NCI-H446 treated with DMSO at 0.1 percent for 48 hours (cell line): ENCODE results near the gene MDFIC.

Experiments
- DNase-seq: peaks from one replicate; lab custom pipeline; 2025; lab: John Stamatoyannopoulos, UW

Gene MDFIC

DNA sequence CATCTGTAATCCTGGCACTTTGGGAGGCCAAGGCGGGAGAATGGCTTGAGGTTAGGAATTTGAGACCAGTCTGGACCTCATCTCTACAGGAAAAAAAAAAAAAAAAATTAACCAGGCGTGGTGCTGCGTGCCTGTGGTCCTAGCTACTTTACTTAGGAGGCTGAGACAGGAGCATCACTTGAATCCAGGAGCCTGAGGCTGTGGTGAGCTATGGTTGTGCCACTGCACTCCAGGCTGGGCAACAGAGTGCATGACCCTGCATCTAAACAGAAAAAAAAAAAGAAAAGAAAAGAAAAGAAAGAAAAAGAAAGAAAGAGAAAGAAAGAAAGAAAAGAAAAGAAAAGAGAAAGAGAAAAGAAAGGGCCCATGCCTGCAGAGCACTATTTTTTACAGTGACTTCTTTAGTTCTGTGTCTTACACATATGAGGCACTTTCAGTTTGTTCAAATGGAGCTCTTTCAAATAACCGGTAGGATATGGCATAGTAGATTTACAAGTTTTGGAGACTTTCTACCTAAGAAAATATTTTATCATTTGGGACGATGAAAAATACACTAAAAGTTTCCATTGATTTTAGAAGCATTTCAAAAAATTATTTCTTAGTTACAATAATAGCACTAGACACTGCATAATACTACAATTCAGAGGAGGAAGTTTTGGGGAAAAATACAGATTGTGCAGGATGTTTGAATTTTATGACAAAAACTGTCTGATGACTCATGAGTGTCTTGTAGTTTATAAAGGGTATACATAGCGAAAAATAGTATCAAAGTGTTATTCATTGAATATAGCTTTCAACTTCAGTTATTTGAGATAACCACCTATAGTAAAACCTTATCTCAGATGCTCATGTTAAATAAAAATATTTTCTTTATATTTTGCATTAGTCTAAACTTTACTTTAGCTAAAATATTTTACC lies 75.9 kb downstream of the MDFIC start:
- DNase-seq: no peak

DNA sequence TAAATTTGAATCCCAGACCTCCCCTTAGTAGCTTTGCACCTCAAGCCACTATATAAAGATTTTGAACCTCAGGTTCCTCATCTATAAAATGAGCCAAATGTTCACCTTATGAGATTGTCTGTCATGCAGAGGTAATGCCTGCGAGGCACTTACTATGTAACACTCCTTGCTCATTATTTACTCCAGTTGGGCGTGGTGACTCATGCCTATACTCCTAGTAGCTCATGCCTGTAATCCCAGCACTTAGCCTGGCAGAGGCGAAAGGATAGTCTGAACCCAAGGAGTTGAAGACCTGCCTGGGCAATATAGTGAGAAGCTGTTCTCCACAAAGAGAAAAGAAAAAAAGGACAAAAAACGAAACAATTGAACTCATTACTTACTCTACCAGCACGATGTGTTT lies 82.2 kb downstream of the MDFIC start:
- DNase-seq: no peak

DNA sequence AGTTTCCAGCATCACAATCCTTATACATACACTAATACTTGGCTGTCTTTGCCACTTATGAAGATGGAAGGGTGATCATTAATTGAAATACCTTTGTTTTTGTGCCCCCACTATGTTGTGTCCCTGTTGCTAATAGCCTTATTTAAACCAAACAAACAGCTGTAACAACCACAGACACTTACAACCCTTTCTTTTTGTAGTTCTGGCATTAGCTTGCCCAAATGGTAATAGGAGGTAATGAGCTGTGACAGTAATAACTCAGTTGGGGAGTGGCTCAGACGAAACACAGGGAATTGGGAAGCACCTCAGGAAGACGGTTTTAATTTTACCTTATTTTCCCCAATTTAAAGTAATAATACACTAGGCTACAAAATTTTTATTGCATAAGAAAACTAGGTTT lies 83.4 kb downstream of the MDFIC start:
- peak; percentile 42 for DNase-seq

DNA sequence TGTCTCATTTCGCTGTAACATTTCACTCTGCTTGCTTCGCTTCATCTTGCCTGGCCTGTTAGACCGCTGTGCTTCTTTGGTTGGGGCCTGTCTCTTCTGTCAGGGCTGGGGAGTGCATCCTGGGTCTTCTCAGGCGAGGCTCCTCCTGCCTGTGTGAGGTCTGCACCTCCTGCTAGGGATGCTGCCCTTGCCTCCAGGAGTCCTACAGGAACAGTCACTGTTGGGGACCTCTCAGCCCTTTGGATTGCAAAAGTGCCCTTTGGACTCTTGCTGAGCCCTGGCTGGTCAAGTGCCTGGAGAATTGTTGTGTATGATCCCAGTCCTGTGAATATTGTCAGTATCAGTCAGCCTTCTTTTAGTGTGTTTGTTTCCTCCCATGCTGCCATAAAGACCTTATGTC lies 84.1 kb downstream of the MDFIC start:
- no peak for DNase-seq

DNA sequence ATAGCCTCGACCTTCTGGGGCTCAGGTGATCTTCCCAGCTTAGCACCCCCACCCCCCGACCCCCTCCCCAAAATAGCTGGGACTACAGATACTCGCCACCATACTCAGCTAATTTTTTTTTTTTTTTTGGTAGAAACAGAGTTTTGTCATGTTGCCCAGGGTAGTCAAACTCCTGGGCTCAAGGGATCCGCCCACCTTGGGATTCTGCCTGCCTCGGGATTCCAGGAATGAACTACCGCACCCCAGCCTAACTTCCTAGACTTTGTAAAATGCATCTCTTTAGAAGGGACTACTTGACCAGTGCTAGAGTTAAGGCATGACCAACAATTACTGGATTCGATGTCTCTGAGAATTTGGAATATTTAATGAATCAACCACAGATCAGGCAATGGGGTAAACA lies 85.9 kb downstream of the MDFIC start:
- no peak for DNase-seq

DNA sequence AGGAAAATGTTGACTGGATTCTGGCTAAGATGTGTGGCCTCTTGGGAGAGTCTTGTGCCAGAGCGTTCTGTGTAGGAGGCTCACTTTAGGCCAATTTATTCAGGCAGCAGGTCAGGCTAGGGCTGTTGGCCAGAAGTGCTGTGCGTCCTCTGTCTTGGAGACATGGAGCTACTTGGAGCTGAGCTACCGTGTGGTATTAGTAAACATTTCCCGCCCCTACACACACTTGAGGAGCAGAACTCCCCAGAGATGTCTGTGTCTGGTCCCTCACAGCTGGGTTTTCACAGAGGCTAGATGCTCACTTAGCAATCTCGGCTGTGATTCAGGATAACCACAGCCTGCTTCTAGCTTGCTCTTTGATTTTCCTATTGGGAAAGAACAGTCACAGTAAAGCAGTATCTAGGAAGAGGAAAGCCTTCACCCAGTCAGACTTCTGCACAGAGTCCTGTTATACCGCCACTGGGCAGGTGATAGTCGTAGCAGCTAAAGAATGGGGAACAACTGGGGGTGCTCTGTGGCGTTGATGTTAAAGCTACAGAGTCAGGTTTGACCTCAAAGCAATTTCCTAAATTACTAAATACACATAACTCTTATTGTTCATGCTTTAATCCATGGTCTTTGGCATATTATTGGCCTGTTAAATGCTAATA lies 86.7 kb downstream of the MDFIC start:
- peak; percentile 33 for DNase-seq

DNA sequence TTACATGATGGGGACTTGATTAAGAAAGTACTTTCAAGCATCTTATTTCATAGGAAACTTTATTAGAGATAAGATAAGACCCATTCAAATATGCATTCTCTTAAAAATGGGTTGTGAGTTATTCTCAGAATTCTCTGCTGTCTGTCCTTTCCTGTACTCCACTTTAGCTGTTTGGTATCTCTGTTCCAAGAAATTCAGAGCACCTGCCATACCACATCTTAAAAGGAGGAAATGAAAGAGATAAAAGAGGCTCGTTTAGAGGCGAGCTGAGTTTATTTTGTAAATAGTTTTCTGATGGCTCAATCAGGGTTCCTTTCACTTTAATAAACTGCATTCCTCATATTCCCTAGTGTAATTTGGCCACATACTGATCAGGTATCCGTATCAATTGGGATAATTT lies 87.2 kb downstream of the MDFIC start:
- no peak for DNase-seq

DNA sequence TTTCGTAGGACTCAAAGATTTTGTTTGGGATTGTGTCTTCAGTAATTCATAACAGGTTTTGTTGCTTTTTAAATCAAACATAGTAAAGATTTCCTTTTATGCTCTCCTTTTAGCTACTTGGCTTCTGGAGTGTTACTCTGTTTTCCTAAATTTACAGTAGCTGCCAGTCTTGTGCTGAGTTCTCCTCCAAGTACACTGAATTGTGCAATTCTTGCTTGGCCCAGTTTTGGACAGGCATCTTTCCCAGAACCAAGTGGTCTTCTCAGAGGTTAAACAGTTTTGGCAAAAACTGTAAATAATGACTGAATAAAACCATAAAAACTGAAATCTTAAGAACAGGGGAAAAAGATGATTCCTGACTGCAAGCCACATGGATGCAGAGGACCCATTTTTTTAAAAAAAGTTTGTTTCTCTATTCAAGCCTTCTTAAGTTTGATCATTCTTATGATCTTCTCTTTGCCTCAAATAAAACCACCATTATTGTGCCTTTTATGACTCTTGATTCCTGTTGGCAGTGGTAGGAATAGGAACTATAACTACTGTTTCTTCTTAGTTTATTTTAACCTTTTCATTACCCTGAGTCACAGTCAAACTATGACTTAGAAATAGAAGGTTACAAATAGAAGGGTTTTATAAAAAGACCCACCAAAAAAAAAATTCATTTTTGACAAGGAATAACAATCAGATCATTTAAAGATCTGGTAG lies 88.0 kb downstream of the MDFIC start:
- no peak for DNase-seq

DNA sequence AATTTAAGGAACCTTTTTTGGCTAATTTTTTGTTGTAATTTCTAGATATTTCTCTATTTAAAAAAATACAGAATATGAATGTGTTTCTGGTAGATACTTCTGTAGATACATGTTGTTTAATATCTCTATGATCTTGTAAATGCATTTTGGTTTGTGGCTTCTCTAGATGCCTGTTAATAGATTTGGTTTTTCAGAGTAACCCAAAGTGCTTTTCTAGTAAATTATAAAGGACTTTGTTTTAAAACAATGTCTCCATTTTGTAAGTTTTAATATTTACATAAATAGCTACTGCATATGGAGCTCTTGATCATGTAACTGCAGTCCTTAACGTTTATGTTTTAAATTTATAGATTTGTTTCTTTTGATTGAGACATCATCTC lies 88.5 kb downstream of the MDFIC start:
- DNase-seq: no peak

DNA sequence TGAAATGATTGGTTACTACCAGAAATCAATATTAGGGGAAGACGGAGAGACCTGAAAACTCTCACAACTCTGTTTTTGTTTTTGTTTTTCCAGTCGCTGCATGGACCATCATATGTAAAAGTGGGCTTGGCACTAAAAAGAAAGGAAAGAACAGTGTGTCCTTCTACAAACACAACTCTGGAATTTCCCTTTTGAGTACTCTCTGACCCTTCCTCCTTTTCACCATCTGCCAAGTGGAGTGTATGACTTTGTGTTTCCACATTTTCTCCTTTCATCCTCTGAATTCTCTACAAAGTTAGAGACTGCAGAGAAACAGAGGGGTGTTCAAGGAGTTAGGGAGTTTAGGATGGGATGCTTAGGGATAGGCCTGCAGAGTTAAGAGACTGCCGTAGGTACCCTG lies 92.0 kb downstream of the MDFIC start:
- no peak for DNase-seq

DNA sequence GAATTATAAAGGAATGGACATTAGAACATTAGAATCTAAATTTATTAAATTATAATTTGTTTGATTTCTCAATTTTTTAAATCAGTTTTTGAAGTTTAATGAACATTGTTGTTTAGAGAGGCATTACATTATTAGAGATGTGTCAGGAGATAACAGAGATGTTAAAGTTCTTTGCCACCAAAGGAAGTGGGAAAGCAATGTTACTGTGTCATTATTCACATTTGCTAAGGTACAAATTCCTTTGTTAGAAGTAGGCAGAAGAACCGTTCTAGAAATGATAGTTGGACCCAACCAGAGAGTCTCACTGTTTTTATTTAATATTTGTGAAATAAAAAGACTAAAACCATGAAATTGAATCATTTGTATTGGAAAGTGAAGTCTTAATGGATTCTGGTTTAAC lies 92.9 kb downstream of the MDFIC start:
- no peak for DNase-seq

DNA sequence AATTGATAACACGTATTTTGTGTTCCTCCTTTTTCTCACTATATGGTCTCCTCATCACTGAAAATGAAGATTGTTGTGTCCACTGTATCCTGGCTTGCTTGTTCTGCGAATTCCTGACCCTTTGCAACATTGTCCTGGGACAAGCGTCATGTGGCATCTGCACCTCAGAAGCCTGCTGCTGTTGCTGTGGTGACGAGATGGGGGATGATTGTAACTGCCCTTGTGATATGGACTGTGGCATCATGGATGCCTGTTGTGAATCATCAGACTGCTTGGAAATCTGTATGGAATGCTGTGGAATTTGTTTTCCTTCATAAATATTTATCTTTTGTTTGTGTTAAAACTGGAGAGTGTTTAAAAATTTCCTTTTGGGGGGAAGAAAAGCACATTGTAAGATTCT lies 93.7 kb downstream of the MDFIC start:
- DNase-seq: no peak

DNA sequence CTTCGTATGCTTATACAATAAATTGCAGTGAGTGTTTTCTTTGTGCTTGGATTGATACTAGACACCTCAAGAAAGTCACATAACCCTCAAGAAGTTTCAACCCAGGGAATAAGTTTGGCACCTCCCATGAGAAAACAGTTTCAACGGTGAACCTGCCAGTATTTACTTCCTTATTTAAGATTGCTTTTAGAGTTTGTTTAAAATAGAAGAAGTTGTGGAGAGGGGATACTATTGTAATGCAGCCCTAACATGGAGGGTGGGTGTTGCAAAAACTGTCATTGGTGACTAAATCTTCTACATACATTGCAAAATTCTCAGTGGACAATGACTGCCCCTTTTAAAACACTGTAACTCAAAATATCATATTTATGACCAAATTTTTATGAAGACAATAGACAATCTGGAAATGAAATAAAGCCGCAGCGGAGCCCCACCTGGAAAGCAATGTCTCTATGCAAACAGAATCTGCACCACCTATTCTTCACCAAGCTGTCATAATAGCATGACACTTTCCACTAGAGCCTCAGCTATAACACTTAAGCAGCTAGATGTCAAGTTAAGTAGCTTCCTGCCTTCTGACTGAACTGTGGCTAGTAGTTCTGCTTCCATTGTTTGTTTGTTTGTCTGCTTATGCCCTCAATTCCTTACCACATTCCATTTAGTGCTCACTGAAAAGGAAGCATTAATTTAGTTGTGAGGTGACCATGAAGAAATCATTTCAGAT lies 98.2 kb downstream of the MDFIC start:
- DNase-seq: no peak

DNA sequence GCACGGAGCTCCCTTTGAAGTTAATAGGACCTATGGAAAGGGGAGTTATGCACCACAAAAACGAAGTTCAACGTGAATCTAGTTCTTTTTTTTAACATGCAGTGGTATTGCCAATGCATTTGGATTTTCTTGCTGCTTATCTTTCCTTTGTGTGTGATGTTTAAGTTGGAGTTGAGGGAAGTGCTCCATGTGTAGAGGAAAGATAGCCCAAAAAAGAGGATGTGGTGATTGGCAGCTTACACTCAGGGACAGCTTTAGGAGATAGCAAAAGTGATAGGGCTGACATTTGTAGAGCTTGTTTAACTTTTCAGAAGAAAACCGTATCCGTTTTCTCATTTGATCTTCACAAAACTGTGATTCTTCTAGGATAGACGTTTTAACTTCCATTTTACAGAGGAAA lies 101.3 kb downstream of the MDFIC start:
- no peak for DNase-seq

DNA sequence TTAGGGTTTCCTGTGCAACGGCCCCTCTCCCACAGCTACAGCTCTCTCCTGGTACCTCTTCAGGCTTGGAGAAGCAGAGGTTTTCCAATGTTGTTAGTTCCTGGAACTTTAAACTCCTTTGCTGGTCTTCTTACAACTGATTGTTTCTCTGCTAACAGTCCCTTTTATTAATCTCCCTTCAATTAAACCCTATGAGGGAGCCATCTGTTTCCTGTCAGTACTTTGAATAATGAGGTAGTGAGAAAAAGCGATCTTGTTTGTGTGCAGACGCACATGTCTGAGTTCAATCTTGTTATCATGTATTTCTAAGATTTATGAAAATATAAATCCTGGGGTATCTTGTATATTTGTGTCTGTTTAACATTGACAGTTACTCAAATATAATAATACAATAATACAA lies 102.4 kb downstream of the MDFIC start:
- no peak for DNase-seq

DNA sequence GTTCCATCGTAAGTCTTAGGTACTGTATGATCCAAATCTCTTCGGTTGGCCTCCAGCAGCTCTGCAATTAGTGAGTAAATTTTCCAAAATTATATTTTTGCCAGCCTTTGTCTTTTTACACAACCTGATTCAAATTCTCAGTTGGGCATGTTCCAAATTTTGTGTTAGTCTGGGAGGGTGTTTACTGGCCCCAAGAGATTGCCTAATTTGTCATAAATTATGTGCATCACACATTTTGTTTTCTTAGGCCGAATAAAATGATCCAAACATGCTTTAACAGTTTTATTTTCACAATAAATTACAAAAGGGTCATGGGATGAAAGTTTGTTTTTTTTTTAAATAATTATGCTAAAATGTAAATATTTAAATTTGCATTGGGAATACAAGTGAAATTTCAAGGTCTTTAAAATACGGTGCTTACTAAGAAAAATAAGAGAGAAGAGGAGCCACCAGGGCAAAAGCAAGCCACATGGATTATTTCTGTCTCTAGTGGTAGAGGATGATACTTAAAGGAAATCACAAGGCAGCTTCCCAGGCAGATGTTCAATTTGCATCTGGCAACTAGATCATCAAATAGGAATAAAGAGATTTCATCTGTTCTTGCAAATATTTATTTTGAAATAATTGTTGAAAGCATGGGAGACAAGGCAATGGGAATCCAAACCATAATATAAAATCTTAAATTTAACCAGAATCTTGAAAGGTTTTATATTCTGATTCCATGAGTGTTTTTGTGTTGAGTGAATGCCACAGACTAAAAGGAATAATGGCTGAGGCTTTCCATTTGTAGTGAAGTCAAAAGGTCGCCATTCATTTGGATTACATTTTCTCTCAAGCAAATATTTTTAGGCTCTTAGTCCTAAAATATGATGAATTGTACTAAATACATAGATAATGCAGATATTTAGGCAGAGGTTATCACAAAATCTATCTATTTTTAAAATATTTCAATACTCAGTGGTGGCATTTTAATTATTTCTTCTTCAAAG lies 111.1 kb downstream of the MDFIC start:
- DNase-seq: no peak

DNA sequence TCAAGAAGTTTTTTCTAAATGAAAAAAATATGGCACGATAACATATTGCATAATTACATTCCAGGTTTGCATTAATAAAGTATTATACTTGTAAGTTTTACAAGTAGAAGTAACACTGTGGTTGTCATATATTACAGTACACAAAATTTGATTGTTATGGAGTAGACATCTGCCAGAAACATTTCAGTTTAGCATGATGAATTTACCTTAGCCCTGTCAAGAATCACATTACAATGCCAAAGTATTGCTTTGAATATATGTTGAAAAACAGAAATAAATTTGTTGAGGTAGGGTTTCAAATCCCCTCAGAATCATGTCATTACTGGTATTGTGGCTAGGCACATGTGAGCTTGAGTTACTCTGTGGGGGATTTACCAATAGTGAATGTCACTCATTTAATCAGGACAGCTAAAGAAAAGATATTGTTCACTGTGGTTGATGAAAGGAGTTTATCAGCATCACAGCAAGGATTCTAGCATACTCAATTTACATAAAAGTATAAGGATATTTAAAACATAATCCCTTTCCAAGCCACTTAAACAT lies 112.1 kb downstream of the MDFIC start:
- DNase-seq: no peak

DNA sequence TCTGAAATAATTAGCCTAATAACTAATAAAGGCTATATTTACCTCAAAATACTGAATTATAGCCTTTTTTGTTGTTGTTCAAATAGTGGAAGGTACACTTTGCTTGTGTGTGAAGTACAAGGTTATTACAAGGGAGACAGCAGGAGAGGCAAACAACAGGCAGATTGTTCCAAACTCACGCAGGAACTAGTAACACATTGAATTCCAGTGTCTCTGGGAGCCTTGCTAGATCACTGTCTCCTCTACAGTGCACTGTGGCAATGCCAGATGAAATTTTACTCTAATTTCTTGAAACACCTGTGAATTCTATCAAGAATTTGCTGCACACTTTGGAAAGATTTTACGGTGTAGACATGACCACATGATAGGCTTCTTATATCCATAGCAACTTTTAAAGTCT lies 112.6 kb downstream of the MDFIC start:
- DNase-seq: no peak

DNA sequence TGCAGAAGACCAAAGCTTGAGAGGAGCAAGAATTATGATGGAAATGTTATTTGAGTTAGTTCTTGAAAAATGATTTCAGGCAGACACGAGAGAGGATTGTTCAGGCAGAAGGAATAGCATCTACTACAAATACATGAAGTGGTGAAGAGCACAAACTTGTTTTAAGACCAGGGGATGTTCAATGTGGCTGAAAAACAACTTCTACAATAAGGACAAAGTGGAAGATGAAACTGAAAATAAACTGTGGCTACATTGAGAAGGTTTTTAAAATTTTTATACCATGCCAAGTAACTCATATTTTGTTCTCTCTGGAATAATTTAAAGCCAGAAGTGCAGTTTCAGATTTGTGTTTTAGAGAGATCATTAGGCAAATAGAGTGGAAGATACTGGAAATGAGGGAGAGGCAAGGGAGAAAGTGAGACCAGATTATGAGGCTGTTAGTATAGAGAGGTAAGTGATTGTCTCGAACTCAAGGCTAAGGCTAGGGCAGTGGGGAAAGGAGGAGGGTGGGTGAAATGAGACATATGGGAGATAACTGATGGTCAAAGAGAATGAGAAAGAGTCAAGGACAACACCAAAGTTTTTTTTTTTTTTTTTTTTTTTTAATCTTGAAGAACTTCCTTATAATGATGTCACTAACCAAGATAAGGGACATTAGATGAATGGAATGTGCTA lies 115.4 kb downstream of the MDFIC start:
- DNase-seq: no peak

DNA sequence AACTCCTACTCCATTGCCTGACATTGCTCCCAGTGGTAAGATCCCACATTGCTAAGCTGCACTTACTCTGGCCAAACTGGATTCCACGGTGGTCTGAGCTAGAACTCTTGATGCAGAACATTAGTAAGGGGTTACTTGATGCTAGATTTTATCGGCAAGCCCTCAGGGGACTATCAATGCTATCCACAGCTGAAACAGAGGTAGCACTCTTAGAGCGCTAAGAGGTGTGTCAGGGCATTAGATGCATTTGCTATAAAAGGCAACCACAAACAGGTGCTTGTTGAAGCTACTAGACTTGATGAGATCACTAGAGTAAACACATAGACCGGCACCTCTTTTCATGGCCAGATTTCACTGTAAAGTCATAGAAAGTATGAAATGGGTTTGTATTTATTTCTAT lies 116.3 kb downstream of the MDFIC start:
- no peak for DNase-seq
